Measurements from ENCODE around the gene IER5.

Gene IER5

DNA sequence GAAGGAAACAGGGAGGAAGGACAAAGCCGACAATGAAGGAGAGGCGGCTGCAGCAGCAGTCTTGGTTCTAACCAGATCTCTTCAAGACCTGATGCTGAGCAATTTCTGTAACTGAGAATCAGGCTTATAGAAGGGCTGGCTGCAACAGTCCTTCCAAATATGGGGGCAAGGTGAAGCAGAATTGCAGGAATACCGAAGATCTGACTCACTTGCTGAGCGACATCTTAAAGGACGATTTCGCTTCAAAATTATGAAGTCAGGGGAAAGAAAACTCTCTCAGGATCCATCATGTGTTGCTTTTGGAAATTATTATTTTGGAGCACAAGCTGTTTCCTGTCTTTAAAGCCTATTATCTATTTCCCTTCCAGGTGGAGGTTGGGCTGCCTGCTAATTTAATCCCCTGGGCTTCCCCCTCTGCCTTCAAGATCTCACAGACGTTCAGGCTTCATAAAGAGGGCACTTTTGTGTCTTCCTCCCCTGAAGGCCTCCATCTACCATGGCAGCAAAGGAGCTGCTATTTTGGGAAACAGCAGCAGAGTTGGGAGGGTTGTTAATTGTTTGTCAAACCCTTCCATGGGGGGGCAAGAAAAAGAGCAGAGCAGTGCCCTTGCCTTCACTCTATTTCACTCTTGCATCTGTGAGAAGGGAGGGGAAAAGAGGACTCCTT lies 10.8 kb upstream of the IER5 start:
- DNase-seq = no peak

- DNase-seq = no peak
Measured at GRCh38 chr1:181079382-181079781, 9.1 kb upstream of the IER5 start.

GRCh38 chr1:181079920-181080319 lies 8.6 kb upstream of the IER5 start:
- no peak for DNase-seq

- DNase-seq = no peak
Measured at GRCh38 chr1:181080556-181080955, 7.9 kb upstream of the IER5 start.

DNA sequence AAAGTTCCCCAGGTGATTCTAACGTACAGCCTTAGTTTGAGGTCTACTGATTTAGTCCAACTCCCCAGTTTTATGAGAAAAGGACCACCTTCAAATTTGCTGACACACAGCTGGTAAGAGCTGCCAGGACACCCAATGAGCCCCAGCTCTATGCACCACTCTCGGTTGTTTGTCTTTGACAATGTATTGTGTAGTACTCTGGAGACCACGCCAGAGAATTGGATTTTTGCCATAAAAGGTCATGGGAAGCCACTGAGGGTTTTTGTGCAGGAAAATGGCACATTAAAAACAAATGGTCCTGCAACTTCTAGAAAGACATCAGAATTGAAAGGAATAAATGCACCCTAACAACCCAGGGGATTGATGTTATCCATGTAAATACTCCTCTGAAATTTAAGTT lies 7.1 kb upstream of the IER5 start:
- DNase-seq = no peak

DNA sequence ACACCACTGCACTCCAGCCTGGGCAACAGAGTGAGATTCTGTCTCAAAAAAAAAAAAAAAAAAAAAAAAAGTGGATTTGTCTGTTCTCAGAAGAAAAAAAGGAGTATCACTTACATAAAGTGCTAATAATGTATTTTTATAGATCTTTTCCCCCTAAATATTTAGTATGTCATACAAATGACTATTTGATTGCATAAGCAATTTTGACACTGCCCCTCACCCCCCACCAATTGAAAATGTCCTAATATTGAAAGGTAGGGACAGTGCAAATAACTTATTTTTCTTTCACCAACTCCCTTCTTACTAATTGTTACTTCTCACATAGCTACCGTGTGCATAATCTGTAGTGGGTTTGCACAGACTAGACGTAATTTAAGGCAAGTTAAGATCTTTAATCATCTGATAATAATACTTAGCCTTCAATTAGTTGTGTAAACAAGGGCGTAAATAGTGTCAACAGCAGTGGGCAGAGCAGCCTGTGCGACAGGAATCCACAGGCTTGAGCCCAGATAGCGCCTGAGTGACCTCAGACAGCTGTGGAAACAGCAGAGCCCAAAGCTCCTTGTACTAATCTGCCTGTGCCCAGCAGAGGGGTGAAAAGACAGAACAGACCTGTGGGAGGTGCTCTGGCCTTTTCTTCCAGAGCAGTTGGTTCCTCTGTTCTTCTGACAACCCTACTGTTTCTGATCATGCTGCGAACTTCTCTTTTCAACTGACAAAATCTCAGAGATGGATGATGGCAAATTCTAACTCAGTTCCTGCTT lies 4.5 kb upstream of the IER5 start:
- DNase-seq = no peak

DNA sequence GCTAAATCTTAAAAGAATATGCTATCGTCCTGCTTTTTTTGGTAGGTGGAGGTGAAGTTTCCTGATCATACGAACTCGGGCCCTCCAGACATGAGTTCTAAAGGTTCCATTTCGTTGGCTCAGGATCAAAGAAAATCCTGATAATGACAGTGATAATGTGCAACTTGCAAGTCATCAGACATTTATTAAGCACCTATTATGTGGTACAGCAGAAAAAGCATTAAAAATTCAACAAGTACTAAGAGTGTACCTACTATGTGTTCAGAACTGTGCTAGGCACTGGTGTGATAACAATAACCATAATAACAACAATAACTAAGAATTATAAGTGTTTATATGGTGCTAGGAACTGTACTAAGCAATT lies 3.9 kb upstream of the IER5 start:
- no peak for DNase-seq

- DNase-seq = no peak
Measured at GRCh38 chr1:181086091-181086490, 2.4 kb upstream of the IER5 start.

- no peak for DNase-seq
Measured at GRCh38 chr1:181086926-181087325, 1.6 kb upstream of the IER5 start.

GRCh38 chr1:181087400-181087901 lies 1.0 kb upstream of the IER5 start:
- DNase-seq = no peak

GRCh38 chr1:181089017-181089675 lies 646 bp downstream of the IER5 start:
- DNase-seq = no peak

DNA sequence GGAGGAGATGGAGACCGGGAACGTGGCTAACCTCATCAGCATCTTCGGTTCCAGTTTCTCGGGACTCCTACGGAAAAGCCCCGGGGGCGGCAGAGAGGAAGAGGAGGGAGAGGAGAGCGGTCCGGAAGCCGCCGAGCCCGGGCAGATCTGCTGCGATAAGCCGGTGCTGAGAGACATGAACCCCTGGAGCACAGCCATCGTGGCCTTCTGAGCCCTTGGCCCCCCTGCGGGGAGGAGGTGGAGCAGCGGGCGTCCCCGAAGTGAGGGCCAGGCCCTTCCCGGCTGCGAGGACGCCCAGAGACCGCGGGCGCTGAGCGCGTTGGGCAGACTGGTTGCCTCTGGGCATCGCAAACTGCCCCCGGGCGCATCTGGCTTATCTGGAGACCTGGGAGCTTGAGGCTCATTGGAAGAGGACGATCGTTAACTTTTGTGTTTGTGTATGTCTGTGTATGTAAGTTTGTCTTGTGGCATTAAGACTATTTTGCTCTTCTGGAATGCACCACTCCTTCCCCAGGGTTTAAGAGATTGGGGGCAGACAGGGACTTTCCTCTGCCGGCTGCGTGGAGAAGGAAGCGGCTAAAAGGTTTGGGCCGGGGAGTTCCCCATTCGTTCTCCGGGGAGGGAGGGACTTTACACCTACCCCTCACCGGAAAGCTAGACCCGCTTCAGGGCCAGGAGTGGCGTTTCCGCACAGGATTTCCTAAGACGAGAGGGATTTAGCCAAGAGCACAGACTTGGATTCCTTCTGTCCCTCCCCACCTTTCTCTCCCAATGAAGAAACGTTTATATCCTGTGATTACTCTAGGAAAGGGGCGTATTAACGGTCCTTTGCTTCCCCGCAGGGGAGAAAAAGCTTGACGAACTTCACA lies 1.4 kb downstream of the IER5 start:
- DNase-seq = no peak

GRCh38 chr1:181090641-181091126 lies 2.2 kb downstream of the IER5 start:
- no peak for DNase-seq

GRCh38 chr1:181091309-181092040 lies 3.0 kb downstream of the IER5 start:
- DNase-seq = no peak

DNA sequence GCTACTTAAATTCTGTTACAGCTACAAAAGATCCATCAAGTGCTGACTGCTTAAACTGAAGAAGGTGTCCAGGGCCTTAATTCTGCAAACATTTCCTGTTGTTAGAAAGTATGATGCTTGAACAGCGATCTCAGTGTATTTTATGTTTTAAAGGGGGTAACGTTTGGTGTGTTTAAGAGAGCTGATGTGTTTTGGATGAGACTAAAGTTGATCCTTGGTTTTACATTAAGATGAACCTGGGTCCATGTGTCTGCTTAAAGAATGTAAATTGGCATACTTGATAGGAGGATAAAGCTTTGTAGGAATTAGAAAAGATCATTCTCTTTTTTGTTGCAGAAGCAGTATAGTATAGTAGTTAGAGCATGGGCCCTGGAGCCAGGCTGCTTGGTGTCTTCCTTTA lies 3.6 kb downstream of the IER5 start:
- no peak for DNase-seq

- no peak for DNase-seq
Measured at GRCh38 chr1:181092883-181093458, 4.5 kb downstream of the IER5 start.

GRCh38 chr1:181094416-181095212 lies 6.1 kb downstream of the IER5 start:
- no peak for DNase-seq

DNA sequence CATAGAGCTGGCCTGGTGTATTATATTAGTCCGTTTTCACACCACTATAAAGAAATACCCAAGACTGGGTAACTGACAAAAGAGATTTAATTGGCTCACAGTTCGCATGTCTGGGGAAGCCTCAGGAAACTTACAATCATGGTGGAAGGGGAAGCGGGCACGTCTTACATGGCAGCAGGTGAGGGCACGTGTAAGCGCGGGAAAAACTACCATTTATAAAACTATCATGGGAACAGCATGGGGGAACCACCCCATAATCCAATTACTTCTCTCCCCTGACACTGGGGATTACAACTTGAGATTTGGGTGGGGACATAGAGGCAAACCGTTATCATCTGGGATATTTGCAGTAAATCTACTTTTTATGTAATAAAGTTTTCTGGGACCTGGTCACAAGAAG lies 6.8 kb downstream of the IER5 start:
- no peak for DNase-seq

GRCh38 chr1:181095763-181096184 lies 7.3 kb downstream of the IER5 start:
- DNase-seq = no peak

DNA sequence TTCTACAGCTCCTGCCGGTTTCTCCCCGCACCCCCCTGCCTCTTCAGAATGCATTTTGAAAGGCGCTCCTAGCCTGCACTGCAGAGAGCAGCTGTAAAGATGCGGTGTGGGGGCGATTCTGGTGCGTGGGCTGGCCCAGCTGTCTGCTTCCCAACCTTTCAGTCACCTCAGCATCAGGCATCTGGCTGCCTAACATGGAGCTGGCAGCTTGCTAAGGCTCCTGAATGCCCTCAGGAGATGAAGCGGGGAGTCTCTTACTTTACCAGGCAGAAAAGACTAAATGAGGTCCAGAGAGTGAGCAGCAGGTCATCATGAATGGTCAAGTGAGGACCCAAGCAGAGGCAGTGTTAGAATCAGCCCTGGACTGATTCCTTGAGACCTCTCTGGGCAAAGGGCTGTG lies 8.7 kb downstream of the IER5 start:
- no peak for DNase-seq
